ENCODE results near the gene ITPRIPL1. TPM values are rescaled to one million over a fixed set of nuclear protein-coding genes. Genes with fewer than 3 reads are reported as not detected.
"Not testable (repeated sequence)": the region's sequence is repeated elsewhere in the genome, so short reads cannot be mapped to it uniquely, and the experiment has no call there.

The ITPRIPL1 gene
- total RNA-seq: 14.5 TPM

- no peaks in the 10 kb centered on the region for H3K27me3 ChIP-seq
- H3K36me3 ChIP-seq: no peaks in the 10 kb centered on the region
- DNase-seq (ENCODE audit: low spot score in 2 of 2): peak in 1 of 2 donors; percentile 60
- H3K27ac ChIP-seq: peak within 1 kb of the TSS; percentile 15 to 20
- H3K4me3 ChIP-seq: peak within 1 kb of the TSS; percentile 56 to 72
- no peaks in the 10 kb centered on the region for H3K9me3 ChIP-seq
- TF ChIP-seq CTCF (IDR thresholded peaks at IDR 0.05): no peak
- intact Hi-C loops (cut with DNase I): loop anchor here (5.0 kb wide), 1 partner anchor 82 kb away; no protein-coding TSS in a partner anchor
- H3K4me1 ChIP-seq: peaks cover 0 to 10% of the 10 kb centered on the region in 2 donors
Observed at GRCh38 chr2:96325041-96325883, at the start of gene ITPRIPL1. Gene ITPRIPL1, plus strand, starts transcription at chr2:96325317. Its CDS starts 523 bp downstream, at chr2:96325840.

- Histone ChIP-seq H3K4me3 (no peak overlapping the region), H3K27ac (no peak overlapping the region), H3K36me3 (peaks cover 91 to 92% of the 10 kb centered on the region in 2 donors), H3K9me3 (no peaks in the 10 kb centered on the region), H3K27me3 (no peaks in the 10 kb centered on the region), H3K4me1 (no peaks in the 10 kb centered on the region)
- DNase-seq (ENCODE audit: low spot score in 2 of 2): no peak
- intact Hi-C loops (cut with DNase I): no loop called here
- no peak for TF ChIP-seq CTCF (IDR thresholded peaks at IDR 0.05)
Observed at GRCh38 chr2:96276787-96277499, 48.2 kb upstream of the ITPRIPL1 start.

GRCh38 chr2:96287273-96287856, 37.8 kb upstream of the ITPRIPL1 start:
- H3K4me3 ChIP-seq: no peak overlapping the region
- no peak overlapping the region for H3K27ac ChIP-seq
- H3K36me3 ChIP-seq: peaks cover 100% of the 10 kb centered on the region in 2 donors
- no peak for TF ChIP-seq CTCF (IDR thresholded peaks at IDR 0.05)
- no peaks in the 10 kb centered on the region for H3K27me3 ChIP-seq
- H3K4me1 ChIP-seq: no peaks in the 10 kb centered on the region
- no peaks in the 10 kb centered on the region for H3K9me3 ChIP-seq
- intact Hi-C loops (cut with DNase I): no loop called here
- DNase-seq (ENCODE audit: low spot score in 2 of 2): no peak

GRCh38 chr2:96291751-96292150, 33.4 kb upstream of the ITPRIPL1 start:
- no peaks in the 10 kb centered on the region for H3K27me3 ChIP-seq
- no peaks in the 10 kb centered on the region for H3K9me3 ChIP-seq
- H3K4me3 ChIP-seq: no peak overlapping the region
- intact Hi-C loops (cut with DNase I): no loop called here
- no peaks in the 10 kb centered on the region for H3K4me1 ChIP-seq
- H3K27ac ChIP-seq: no peak overlapping the region
- H3K36me3 ChIP-seq: peaks cover 100% of the 10 kb centered on the region in 2 donors
- no peak for TF ChIP-seq CTCF (IDR thresholded peaks at IDR 0.05)
- DNase-seq (ENCODE audit: low spot score in 2 of 2): no peak

GRCh38 chr2:96294271-96294670, 30.8 kb upstream of the ITPRIPL1 start:
- H3K4me3 ChIP-seq; DNase-seq (ENCODE audit: low spot score in 2 of 2); intact Hi-C loops (cut with DNase I); H3K4me1 ChIP-seq; H3K27ac ChIP-seq; H3K27me3 ChIP-seq; H3K9me3 ChIP-seq: not testable (repeated sequence)
- H3K36me3 ChIP-seq: peaks cover 99 to 100% of the 10 kb centered on the region in 2 donors
